ENCODE measurements around the gene OSGEP. TPM values are rescaled to one million over a fixed set of nuclear protein-coding genes. Genes with fewer than 3 reads are reported as not detected.

The OSGEP gene
- total RNA-seq (10 to 100 TPM; 48.9 to 55.3 TPM), total RNA-seq (77.8 to 88.5 reads per million in 2 donors)

- H3K36me3 Mint-ChIP-seq (ENCODE audit: low read depth) = peaks cover 10% of the 10 kb centered on the region
- no peak within 1 kb of the TSS for H3K27ac Mint-ChIP-seq
- H3K9me3 ChIP-seq (ENCODE audit: control insufficient read depth, low read length, poor library complexity, severe bottlenecking) = no peaks in the 10 kb centered on the region
- ATAC-seq (peak; percentile 83), DNase-seq (peak; percentile 88 to 94 (median 93))
- no peak within 1 kb of the TSS for H3K4me3 Mint-ChIP-seq
- no peaks in the 10 kb centered on the region for H3K27me3 Mint-ChIP-seq
- peaks cover 10% of the 10 kb centered on the region for H3K4me1 Mint-ChIP-seq
Observed at GRCh38 chr14:20454516-20455354, at the start of gene OSGEP, which contains the start of gene APEX1. Gene OSGEP (minus strand): TSS chr14:20454812. CDS start chr14:20454683, 129 bp downstream. Gene APEX1 (plus strand): TSS chr14:20455226. CDS start chr14:20455646, 420 bp downstream.

GRCh38 chr14:20503898-20504297 lies 49.3 kb upstream of the OSGEP start:
- H3K4me1 Mint-ChIP-seq = peaks cover 10% of the 10 kb centered on the region
- DNase-seq = no peak
- no peak for ATAC-seq
- peaks cover 7% of the 10 kb centered on the region for H3K27me3 Mint-ChIP-seq
- no peak overlapping the region for H3K27ac Mint-ChIP-seq
- no peaks in the 10 kb centered on the region for H3K36me3 Mint-ChIP-seq (ENCODE audit: low read depth)
- H3K4me3 Mint-ChIP-seq = no peak overlapping the region
- no peaks in the 10 kb centered on the region for H3K9me3 ChIP-seq (ENCODE audit: control insufficient read depth, low read length, poor library complexity, severe bottlenecking)

GRCh38 chr14:20501346-20501745 lies 46.7 kb upstream of the OSGEP start:
- H3K36me3 Mint-ChIP-seq (ENCODE audit: low read depth) = no peaks in the 10 kb centered on the region
- no peak overlapping the region for H3K4me3 Mint-ChIP-seq
- H3K9me3 ChIP-seq (ENCODE audit: control insufficient read depth, low read length, poor library complexity, severe bottlenecking) = no peaks in the 10 kb centered on the region
- ATAC-seq (no peak), DNase-seq (no peak)
- H3K4me1 Mint-ChIP-seq = peaks cover 14% of the 10 kb centered on the region
- H3K27me3 Mint-ChIP-seq = peaks cover 7% of the 10 kb centered on the region
- no peak overlapping the region for H3K27ac Mint-ChIP-seq

GRCh38 chr14:20499881-20500280 lies 45.3 kb upstream of the OSGEP start:
- no peak overlapping the region for H3K27ac Mint-ChIP-seq

GRCh38 chr14:20499108-20499507 lies 44.5 kb upstream of the OSGEP start:
- Mint-ChIP-seq H3K4me3 (no peak overlapping the region), H3K27me3 (peaks cover 7% of the 10 kb centered on the region), H3K36me3 (ENCODE audit: low read depth) (no peaks in the 10 kb centered on the region), H3K4me1 (peaks cover 23% of the 10 kb centered on the region), H3K27ac (no peak overlapping the region)
- ATAC-seq = no peak
- H3K9me3 ChIP-seq (ENCODE audit: control insufficient read depth, low read length, poor library complexity, severe bottlenecking) = no peaks in the 10 kb centered on the region
- no peak for DNase-seq

More at GRCh38 chr14:20499881-20500280, 45.3 kb upstream of the OSGEP start:
- DNase-seq (no peak), ATAC-seq (no peak)
- Mint-ChIP-seq H3K4me3 (no peak overlapping the region), H3K27me3 (peaks cover 7% of the 10 kb centered on the region), H3K4me1 (peaks cover 23% of the 10 kb centered on the region), H3K36me3 (ENCODE audit: low read depth) (no peaks in the 10 kb centered on the region)
- no peaks in the 10 kb centered on the region for H3K9me3 ChIP-seq (ENCODE audit: control insufficient read depth, low read length, poor library complexity, severe bottlenecking)

- Mint-ChIP-seq H3K27me3 (peaks cover 3% of the 10 kb centered on the region), H3K36me3 (ENCODE audit: low read depth) (no peaks in the 10 kb centered on the region), H3K4me1 (peaks cover 22% of the 10 kb centered on the region), H3K4me3 (no peak overlapping the region), H3K27ac (no peak overlapping the region)
- DNase-seq (no peak), ATAC-seq (no peak)
- no peaks in the 10 kb centered on the region for H3K9me3 ChIP-seq (ENCODE audit: control insufficient read depth, low read length, poor library complexity, severe bottlenecking)
Observed at GRCh38 chr14:20498622-20499021, 44.0 kb upstream of the OSGEP start.

GRCh38 chr14:20494935-20495766 lies 40.5 kb upstream of the OSGEP start:
- no peak for ATAC-seq
- Mint-ChIP-seq H3K27ac (no peak overlapping the region), H3K36me3 (ENCODE audit: low read depth) (no peaks in the 10 kb centered on the region), H3K27me3 (no peaks in the 10 kb centered on the region), H3K4me3 (no peak overlapping the region), H3K4me1 (peaks cover 31% of the 10 kb centered on the region)
- no peaks in the 10 kb centered on the region for H3K9me3 ChIP-seq (ENCODE audit: control insufficient read depth, low read length, poor library complexity, severe bottlenecking)
- no peak for DNase-seq

- Mint-ChIP-seq H3K4me1 (peaks cover 36% of the 10 kb centered on the region), H3K27ac (no peak overlapping the region), H3K36me3 (ENCODE audit: low read depth) (no peaks in the 10 kb centered on the region), H3K27me3 (no peaks in the 10 kb centered on the region), H3K4me3 (no peak overlapping the region)
- no peaks in the 10 kb centered on the region for H3K9me3 ChIP-seq (ENCODE audit: control insufficient read depth, low read length, poor library complexity, severe bottlenecking)
- DNase-seq (no peak), ATAC-seq (no peak)
Observed at GRCh38 chr14:20493634-20494033, 39.0 kb upstream of the OSGEP start.

- peak overlapping the region; percentile 51 for H3K27ac Mint-ChIP-seq
- H3K4me1 Mint-ChIP-seq = peaks cover 43% of the 10 kb centered on the region
- H3K4me3 Mint-ChIP-seq = no peak overlapping the region
- H3K9me3 ChIP-seq (ENCODE audit: control insufficient read depth, low read length, poor library complexity, severe bottlenecking) = no peaks in the 10 kb centered on the region
- DNase-seq (no peak), ATAC-seq (no peak)
- H3K27me3 Mint-ChIP-seq = no peaks in the 10 kb centered on the region
- H3K36me3 Mint-ChIP-seq (ENCODE audit: low read depth) = no peaks in the 10 kb centered on the region
Observed at GRCh38 chr14:20492486-20492885, 37.9 kb upstream of the OSGEP start.

GRCh38 chr14:20490563-20490962 lies 36.0 kb upstream of the OSGEP start:
- Mint-ChIP-seq H3K4me1 (peaks cover 48% of the 10 kb centered on the region), H3K4me3 (peak overlapping the region; percentile 12), H3K36me3 (ENCODE audit: low read depth) (no peaks in the 10 kb centered on the region), H3K27me3 (no peaks in the 10 kb centered on the region), H3K27ac (peak overlapping the region; percentile 57)
- no peak for DNase-seq
- no peaks in the 10 kb centered on the region for H3K9me3 ChIP-seq (ENCODE audit: control insufficient read depth, low read length, poor library complexity, severe bottlenecking)
- no peak for ATAC-seq

GRCh38 chr14:20489093-20489994 lies 34.7 kb upstream of the OSGEP start:
- Mint-ChIP-seq H3K4me3 (peak overlapping the region; percentile 68), H3K4me1 (peaks cover 46% of the 10 kb centered on the region), H3K27me3 (no peaks in the 10 kb centered on the region), H3K27ac (peak overlapping the region; percentile 57), H3K36me3 (ENCODE audit: low read depth) (no peaks in the 10 kb centered on the region)
- DNase-seq (no peak), ATAC-seq (peak; percentile 67)
- H3K9me3 ChIP-seq (ENCODE audit: control insufficient read depth, low read length, poor library complexity, severe bottlenecking) = no peaks in the 10 kb centered on the region

- H3K9me3 ChIP-seq (ENCODE audit: control insufficient read depth, low read length, poor library complexity, severe bottlenecking) = no peaks in the 10 kb centered on the region
- Mint-ChIP-seq H3K4me3 (peak overlapping the region; percentile 52), H3K36me3 (ENCODE audit: low read depth) (no peaks in the 10 kb centered on the region), H3K4me1 (peaks cover 49% of the 10 kb centered on the region), H3K27me3 (no peaks in the 10 kb centered on the region), H3K27ac (peak overlapping the region; percentile 91)
- peak; percentile 12 for ATAC-seq
- DNase-seq = no peak
Observed at GRCh38 chr14:20487396-20487725, 32.7 kb upstream of the OSGEP start.

Measured in T-helper 17 cell (primary cell).